ENCODE measurements around the gene RECQL5. TPM values are rescaled to one million over a fixed set of nuclear protein-coding genes. Genes with fewer than 3 reads are reported as not detected.

Gene RECQL5
- total RNA-seq, 1 experiment from 2014 or later: 40.0 TPM

GRCh38 chr17:75706042-75706728, 39.2 kb upstream of the RECQL5 start:
- peaks cover 3% of the 10 kb centered on the region for H3K27me3 Mint-ChIP-seq (ENCODE audit: low read depth)
- no peak overlapping the region for H3K27ac ChIP-seq (ENCODE audit: insufficient read length, low read depth, low read length)

More at GRCh38 chr17:75706042-75706728, 39.2 kb upstream of the RECQL5 start:
- H3K4me1 ChIP-seq (ENCODE audit: insufficient read depth, low read length): no peaks in the 10 kb centered on the region
- H3K36me3 Mint-ChIP-seq (ENCODE audit: insufficient read depth in 1 of 3, low read depth in 3 of 3): peaks cover 22 to 75% (median 47%) of the 10 kb centered on the region in 3 experiments
- H3K4me1 Mint-ChIP-seq: no peaks in the 10 kb centered on the region
- H3K56ac ChIP-seq (ENCODE audit: insufficient read length, low read depth, low read length): no peak overlapping the region
- H3K4ac ChIP-seq (ENCODE audit: low read depth, low read length): no peak overlapping the region
- H2BK20ac ChIP-seq (ENCODE audit: low read depth, low read length, poor library complexity, severe bottlenecking): no peak overlapping the region
- no peak overlapping the region for H4K91ac ChIP-seq (ENCODE audit: insufficient read length, low read depth, low read length)
- H3K27me3 ChIP-seq (ENCODE audit: insufficient read depth, low read length): no peaks in the 10 kb centered on the region
- H3K9me3 Mint-ChIP-seq: no peaks in the 10 kb centered on the region
- H3K79me1 ChIP-seq (ENCODE audit: insufficient read depth, low read depth, low read length, poor library complexity, severe bottlenecking): no peaks in the 10 kb centered on the region
- H3K23ac ChIP-seq (ENCODE audit: insufficient read length, low read depth, low read length): no peak overlapping the region
- no peaks in the 10 kb centered on the region for H3K79me2 ChIP-seq (ENCODE audit: insufficient read depth, low read length)
- no peaks in the 10 kb centered on the region for H3K23me2 ChIP-seq (ENCODE audit: insufficient read length, low read depth, low read length, poor library complexity, severe bottlenecking)
- no peaks in the 10 kb centered on the region for H4K20me1 ChIP-seq (ENCODE audit: control insufficient read depth, insufficient read depth, insufficient read length)
- no peak overlapping the region for H4K8ac ChIP-seq (replicated peaks; ENCODE audit: insufficient read length, low read depth, low read length)
- H2AK5ac ChIP-seq (ENCODE audit: insufficient read length, low read length): no peak overlapping the region
- H3K18ac ChIP-seq (ENCODE audit: insufficient read length, low read depth, low read length): no peak overlapping the region
- H2BK12ac ChIP-seq (ENCODE audit: insufficient read length, low read depth, low read length): no peak overlapping the region
- H3K14ac ChIP-seq (ENCODE audit: insufficient read depth, low read length): no peak overlapping the region
- H2AFZ ChIP-seq (ENCODE audit: low read length): no peak overlapping the region
- no peak for TF ChIP-seq CTCF (conservative IDR thresholded peaks at IDR 0.05)
- no peak overlapping the region for H3K4me3 Mint-ChIP-seq
- no peak overlapping the region for H2BK120ac ChIP-seq (ENCODE audit: low read depth, low read length, poor library complexity, severe bottlenecking)
- H3K9ac ChIP-seq (ENCODE audit: extremely low read depth, insufficient read length, low read length): no peak overlapping the region
- WGBS (ENCODE audit: extremely low coverage, insufficient read length, low lambda C conversion rate): no CpG with 5 or more reads among the region's 20 CpGs
- H2BK15ac ChIP-seq (ENCODE audit: low read depth, low read length): no peak overlapping the region
- no peak overlapping the region for H2BK5ac ChIP-seq (ENCODE audit: insufficient read length, low read length)
- H3T11ph ChIP-seq (ENCODE audit: low read length): no peak overlapping the region
- no peak for DNase-seq
- H3K4me2 ChIP-seq (ENCODE audit: insufficient read depth, insufficient read length, low read length): no peak overlapping the region
- no peaks in the 10 kb centered on the region for H3K9me3 ChIP-seq (ENCODE audit: control insufficient read depth, low read depth, low read length)
- no peak overlapping the region for H4K5ac ChIP-seq (ENCODE audit: insufficient read length, low read depth, low read length)
- H3K27ac Mint-ChIP-seq: peak overlapping the region in 1 of 3 experiments; percentile 17; a peak in 1 of 7 replicates

Data from H9 (cell line).